Neutrophil (primary cell): Measurements from ENCODE around the gene MRPL33.

Experiments used
- H3K27ac ChIP-seq: fragments of 200-600 bp; sonication (generic); 2 replicates; pipeline ENCODE4 v1.5.1; 2016; ENCODE audit warnings: mild to moderate bottlenecking, moderate library complexity
- H3K27me3 ChIP-seq: fragments of 200-600 bp; sonication (generic); 2 replicates; pipeline ENCODE4 v1.6.0; 2016; ENCODE audit warnings: mild to moderate bottlenecking
- H3K36me3 ChIP-seq: fragments of 200-600 bp; sonication (generic); 2 replicates; pipeline ENCODE4 v1.5.1; 2017
- H3K4me1 ChIP-seq, 2 experiments: fragments of 200-600 bp in 1 of 2; sonication (generic) in 1 of 2; 1 replicate in 1 of 2; 2 replicates in 1 of 2; pipeline versions ENCODE4 v1.5.1 to v1.6.1; 2013 to 2016; ENCODE audit warnings: low read depth in 1 of 2, low read length in 1 of 2, mild to moderate bottlenecking in 1 of 2, moderate library complexity in 1 of 2; ENCODE audit not compliant: control insufficient read depth in 1 of 2, insufficient read depth in 1 of 2
- H3K4me3 ChIP-seq, 2 experiments: fragments of 200-600 bp in 1 of 2; sonication (generic) in 1 of 2; 1 replicate in 1 of 2; 2 replicates in 1 of 2; pipeline ENCODE4 v1.5.1; 2013 to 2016; ENCODE audit warnings: low read depth in 1 of 2, low read length in 1 of 2, mild to moderate bottlenecking in 1 of 2, moderate library complexity in 1 of 2
- H3K9me3 ChIP-seq: fragments of 200-600 bp; sonication (generic); 2 replicates; pipeline ENCODE4 v1.5.1; 2016
- CTCF ChIP-seq: fragments of 200-600 bp; sonication (generic); IDR thresholded peaks from 2 replicates; pipeline ENCODE4 v1.5.1; 2016; ENCODE audit warnings: antibody characterized with exemption

MRPL33 gene

GRCh38 chr2:27828305-27828704 is 56.8 kb downstream of the MRPL33 start:
- TF ChIP-seq CTCF = no peak
- Histone ChIP-seq H3K9me3 (no peaks in the 10 kb centered on the region), H3K27ac (no peak overlapping the region), H3K36me3 (no peaks in the 10 kb centered on the region), H3K27me3 (no peaks in the 10 kb centered on the region), H3K4me1 (peaks cover 21% of the 10 kb centered on the region in 2 experiments), H3K4me3 (no peak overlapping the region)
